Measurements from ENCODE around the gene OR14A16. TPM values are rescaled to one million over a fixed set of nuclear protein-coding genes. Genes with fewer than 3 reads are reported as not detected.

Gene OR14A16
- total and polyA plus RNA-seq, 2 of the 4 experiments (the other 2 are of a cell fraction): not detected

GRCh38 chr1:247825362-247825761 is 1.4 kb upstream of the OR14A16 start:
- no peak overlapping the region for H4K91ac ChIP-seq (ENCODE audit: insufficient read depth, low read depth, low read length)
- H3K9me3 ChIP-seq (ENCODE audit: control insufficient read depth, insufficient read depth, low read length): peaks cover 13% of the 10 kb centered on the region
- CTCF ChIA-PET: interaction anchor here (1.2 kb wide), 1 partner anchor 19 kb away, joined by 3 read pairs; no protein-coding TSS in a partner anchor
- BruUV-seq (replicated peaks): no TSS peak
- no CpG with 5 or more reads among the region's 13 CpGs for WGBS, 2 experiments (ENCODE audit: extremely low coverage in 2 of 2, insufficient read length in 1 of 2)
- DNase-seq: no peak
- H3K56ac ChIP-seq (ENCODE audit: extremely low read depth, insufficient read depth, low read length): no peak overlapping the region
- no peak overlapping the region for H2AFZ ChIP-seq (replicated peaks; ENCODE audit: low read length, poor library complexity)
- H3K27ac ChIP-seq (ENCODE audit: insufficient read depth, low read length): no peak overlapping the region
- H2BK5ac ChIP-seq (ENCODE audit: low read depth, low read length, poor library complexity, severe bottlenecking): no peak overlapping the region
- no peak overlapping the region for H4K8ac ChIP-seq (ENCODE audit: low read depth in 2 of 2, low read length in 2 of 2)
- POLR2A ChIA-PET (ENCODE audit: unreplicated experiment): no interaction called here
- no peak overlapping the region for H3K14ac ChIP-seq (replicated peaks; ENCODE audit: low read depth, low read length)
- intact Hi-C loops (cut with micrococcal nuclease) (no loop called here), in situ Hi-C loops (cut with MboI; ENCODE audit: low sequenced_read_pairs) (no loop called here), dilution Hi-C loops (cut with HindIII; ENCODE audit: low sequenced_read_pairs, unreplicated experiment) (no loop called here)
- H3K18ac ChIP-seq (ENCODE audit: low read depth, low read length): no peak overlapping the region
- no peak overlapping the region for H2BK15ac ChIP-seq (ENCODE audit: low read depth, low read length)
- H4K5ac ChIP-seq (ENCODE audit: low read depth, low read length): no peak overlapping the region
- no peaks in the 10 kb centered on the region for H3K36me3 ChIP-seq (ENCODE audit: control insufficient read depth, insufficient read depth, low read length)
- H4K20me1 ChIP-seq (ENCODE audit: insufficient read depth, low read length): no peaks in the 10 kb centered on the region
- no peak for ATAC-seq (ENCODE audit: low read depth)
- TF ChIP-seq SMC3 (IDR thresholded peaks at IDR 0.05; ENCODE audit: low read depth, low read length) (no peak), CHD1 (IDR thresholded peaks at IDR 0.05; ENCODE audit: low read depth, low read length) (no peak), RFX5 (IDR thresholded peaks at IDR 0.05; ENCODE audit: low read depth, low read length) (no peak), CEBPB (IDR thresholded peaks at IDR 0.05; ENCODE audit: low read depth, low read length) (no peak), MAFK (IDR thresholded peaks at IDR 0.05; ENCODE audit: low read depth, low read length) (no peak), POLR2A (IDR thresholded peaks at IDR 0.05; ENCODE audit: low read depth, low read length) (no peak), RCOR1 (IDR thresholded peaks at IDR 0.05; ENCODE audit: insufficient replicate concordance, low read length) (no peak), BHLHE40 (IDR thresholded peaks at IDR 0.05; ENCODE audit: low read depth, low read length) (no peak), NFE2L2 (IDR thresholded peaks at IDR 0.05; ENCODE audit: low read depth, low read length) (no peak), MAZ (IDR thresholded peaks at IDR 0.05; ENCODE audit: borderline replicate concordance, low read depth, low read length) (no peak), RAD21 (IDR thresholded peaks at IDR 0.05; ENCODE audit: low read length) (no peak), MXI1 (IDR thresholded peaks at IDR 0.05; ENCODE audit: borderline replicate concordance, low read depth, low read length) (no peak), FOS (IDR thresholded peaks at IDR 0.05; ENCODE audit: low read depth, low read length) (no peak)
- TF ChIP-seq, protein P1, sequence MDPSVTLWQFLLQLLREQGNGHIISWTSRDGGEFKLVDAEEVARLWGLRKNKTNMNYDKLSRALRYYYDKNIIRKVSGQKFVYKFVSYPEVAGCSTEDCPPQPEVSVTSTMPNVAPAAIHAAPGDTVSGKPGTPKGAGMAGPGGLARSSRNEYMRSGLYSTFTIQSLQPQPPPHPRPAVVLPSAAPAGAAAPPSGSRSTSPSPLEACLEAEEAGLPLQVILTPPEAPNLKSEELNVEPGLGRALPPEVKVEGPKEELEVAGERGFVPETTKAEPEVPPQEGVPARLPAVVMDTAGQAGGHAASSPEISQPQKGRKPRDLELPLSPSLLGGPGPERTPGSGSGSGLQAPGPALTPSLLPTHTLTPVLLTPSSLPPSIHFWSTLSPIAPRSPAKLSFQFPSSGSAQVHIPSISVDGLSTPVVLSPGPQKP (IDR thresholded peaks at IDR 0.05; ENCODE audit: borderline replicate concordance, low read depth, low read length): no peak
- TF ChIP-seq, protein P2, sequence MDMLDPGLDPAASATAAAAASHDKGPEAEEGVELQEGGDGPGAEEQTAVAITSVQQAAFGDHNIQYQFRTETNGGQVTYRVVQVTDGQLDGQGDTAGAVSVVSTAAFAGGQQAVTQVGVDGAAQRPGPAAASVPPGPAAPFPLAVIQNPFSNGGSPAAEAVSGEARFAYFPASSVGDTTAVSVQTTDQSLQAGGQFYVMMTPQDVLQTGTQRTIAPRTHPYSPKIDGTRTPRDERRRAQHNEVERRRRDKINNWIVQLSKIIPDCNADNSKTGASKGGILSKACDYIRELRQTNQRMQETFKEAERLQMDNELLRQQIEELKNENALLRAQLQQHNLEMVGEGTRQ (IDR thresholded peaks at IDR 0.05; ENCODE audit: low read depth, low read length): no peak
- TF ChIP-seq, protein P3, sequence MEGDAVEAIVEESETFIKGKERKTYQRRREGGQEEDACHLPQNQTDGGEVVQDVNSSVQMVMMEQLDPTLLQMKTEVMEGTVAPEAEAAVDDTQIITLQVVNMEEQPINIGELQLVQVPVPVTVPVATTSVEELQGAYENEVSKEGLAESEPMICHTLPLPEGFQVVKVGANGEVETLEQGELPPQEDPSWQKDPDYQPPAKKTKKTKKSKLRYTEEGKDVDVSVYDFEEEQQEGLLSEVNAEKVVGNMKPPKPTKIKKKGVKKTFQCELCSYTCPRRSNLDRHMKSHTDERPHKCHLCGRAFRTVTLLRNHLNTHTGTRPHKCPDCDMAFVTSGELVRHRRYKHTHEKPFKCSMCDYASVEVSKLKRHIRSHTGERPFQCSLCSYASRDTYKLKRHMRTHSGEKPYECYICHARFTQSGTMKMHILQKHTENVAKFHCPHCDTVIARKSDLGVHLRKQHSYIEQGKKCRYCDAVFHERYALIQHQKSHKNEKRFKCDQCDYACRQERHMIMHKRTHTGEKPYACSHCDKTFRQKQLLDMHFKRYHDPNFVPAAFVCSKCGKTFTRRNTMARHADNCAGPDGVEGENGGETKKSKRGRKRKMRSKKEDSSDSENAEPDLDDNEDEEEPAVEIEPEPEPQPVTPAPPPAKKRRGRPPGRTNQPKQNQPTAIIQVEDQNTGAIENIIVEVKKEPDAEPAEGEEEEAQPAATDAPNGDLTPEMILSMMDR (conservative IDR thresholded peaks at IDR 0.05; ENCODE audit: low read depth, low read length): no peak
- no peaks in the 10 kb centered on the region for H3K4me1 ChIP-seq (ENCODE audit: control insufficient read depth, insufficient read depth, low read length)
- H3K27me3 ChIP-seq (ENCODE audit: control insufficient read depth, insufficient read depth, low read length): no peaks in the 10 kb centered on the region
- no peak overlapping the region for H3K23ac ChIP-seq (ENCODE audit: low read depth, low read length)
- H3K9me1 ChIP-seq (ENCODE audit: insufficient read depth, low read length): no peaks in the 10 kb centered on the region
- no peak overlapping the region for H2BK120ac ChIP-seq (ENCODE audit: low read depth, low read length)
- no peak overlapping the region for H3K9ac ChIP-seq (ENCODE audit: low read depth, low read length)
- no peak overlapping the region for H2AK5ac ChIP-seq (ENCODE audit: low read depth, low read length)
- no peak overlapping the region for H2AK9ac ChIP-seq (replicated peaks; ENCODE audit: low read depth, low read length, poor library complexity)
- H2BK20ac ChIP-seq (ENCODE audit: low read depth, low read length): no peak overlapping the region
- no peaks in the 10 kb centered on the region for H3K79me1 ChIP-seq (ENCODE audit: low read depth in 1 of 2, low read length in 2 of 2)
- H3K4me2 ChIP-seq (ENCODE audit: low read depth, low read length): no peak overlapping the region
- H3K4ac ChIP-seq (ENCODE audit: low read depth, low read length): no peak overlapping the region
- no peak overlapping the region for H3K4me3 ChIP-seq (ENCODE audit: insufficient read depth, low read depth, low read length)

All from IMR-90 (cell line).